CD14-positive monocyte (primary cell): Measurements from ENCODE around the gene GLTP. TPM values are rescaled to one million over a fixed set of nuclear protein-coding genes. Genes with fewer than 3 reads are reported as not detected.

Source experiments
- DNase-seq, 3 donors: peaks; one replicate each; pipeline ENCODE4 v3.0.0-alpha.2; 2011 to 2022
- H2AFZ ChIP-seq: 2 replicates; pipeline ENCODE4 v1.6.0; 2012; ENCODE audit warnings: mild to moderate bottlenecking, low read depth, low read length, inconsistent platforms; ENCODE audit not compliant: insufficient read depth, poor library complexity, severe bottlenecking
- H3K27ac ChIP-seq, 2 donors: 1 replicate in 1 of 2; 2 replicates in 1 of 2; pipeline ENCODE4 v1.5.1; 2012 to 2013; ENCODE audit warnings: low read length in 2 of 2, control low read depth in 1 of 2, inconsistent platforms in 1 of 2, low read depth in 1 of 2, mild to moderate bottlenecking in 1 of 2
- H3K27me3 ChIP-seq, 2 donors: one replicate each; pipeline versions ENCODE4 v1.6.0 to v1.6.1; 2011 to 2013; ENCODE audit warnings: low read length in 2 of 2; ENCODE audit not compliant: control insufficient read depth in 2 of 2, insufficient read depth in 2 of 2
- H3K36me3 ChIP-seq, 2 donors: replicated peaks in 1 of 2; 1 replicate in 1 of 2; 2 replicates in 1 of 2; pipeline versions ENCODE4 v1.5.1 to v1.6.1; 2012 to 2013; ENCODE audit warnings: low read length in 2 of 2, control low read depth in 1 of 2, inconsistent platforms in 1 of 2, mild to moderate bottlenecking in 1 of 2; ENCODE audit not compliant: insufficient read depth in 2 of 2, control insufficient read depth in 1 of 2
- H3K4me1 ChIP-seq, 2 donors: 1 replicate in 1 of 2; 2 replicates in 1 of 2; pipeline versions ENCODE4 v1.5.1 to v1.6.1; 2012 to 2013; ENCODE audit warnings: low read length in 2 of 2, control low read depth in 1 of 2, inconsistent platforms in 1 of 2, mild to moderate bottlenecking in 1 of 2, moderate library complexity in 1 of 2; ENCODE audit not compliant: insufficient read depth in 2 of 2, control insufficient read depth in 1 of 2
- H3K4me2 ChIP-seq: replicated peaks from 2 replicates; pipeline ENCODE3; 2012; ENCODE audit warnings: low read length, moderate library complexity, mild to moderate bottlenecking; ENCODE audit not compliant: poor library complexity, severe bottlenecking; ENCODE audit errors: extremely low read depth
- H3K4me3 ChIP-seq, 3 experiments: fragments of 200-600 bp in 1 of 3; sonication (generic) in 1 of 3; replicated peaks in 1 of 3; 1 replicate in 2 of 3; 2 replicates in 1 of 3; pipeline ENCODE4 v1.5.1; 2011 to 2013; ENCODE audit warnings: low read length in 3 of 3, mild to moderate bottlenecking in 3 of 3, control low read depth in 2 of 3, low read depth in 2 of 3, inconsistent platforms in 1 of 3, moderate library complexity in 1 of 3
- H3K79me2 ChIP-seq: 2 replicates; pipeline ENCODE4 v1.6.0; 2012; ENCODE audit warnings: mild to moderate bottlenecking, control low read depth, inconsistent platforms, low read length, moderate library complexity; ENCODE audit not compliant: insufficient read depth
- H3K9ac ChIP-seq: 2 replicates; pipeline ENCODE4 v1.6.0; 2017; ENCODE audit warnings: low read length, mild to moderate bottlenecking; ENCODE audit not compliant: insufficient read depth, poor library complexity, severe bottlenecking
- H3K9me3 ChIP-seq, 2 donors: replicated peaks in 1 of 2; 1 replicate in 1 of 2; 2 replicates in 1 of 2; pipeline versions ENCODE4 v1.5.1 to v1.6.1; 2012 to 2013; ENCODE audit warnings: low read length in 2 of 2, control low read depth in 1 of 2; ENCODE audit not compliant: control insufficient read depth in 1 of 2, insufficient read depth in 1 of 2
- H4K20me1 ChIP-seq: 2 replicates; pipeline ENCODE4 v1.6.0; 2012; ENCODE audit warnings: mild to moderate bottlenecking, low read length, control low read depth, moderate library complexity; ENCODE audit not compliant: insufficient read depth
- H3K27ac Mint-ChIP-seq, 7 donors: one replicate each; pipeline ENCODE4 v1.8.0; 2020; ENCODE audit warnings: mild to moderate bottlenecking in 7 of 7, mixed read lengths in 7 of 7, moderate library complexity in 6 of 7, inconsistent platforms in 2 of 7
- H3K27me3 Mint-ChIP-seq, 3 donors: one replicate each; pipeline ENCODE4 v1.8.0; 2021 to 2022; ENCODE audit warnings: low read depth in 3 of 3, mild to moderate bottlenecking in 3 of 3, mixed read lengths in 3 of 3, moderate library complexity in 3 of 3, inconsistent platforms in 1 of 3
- H3K36me3 Mint-ChIP-seq, 2 donors: one replicate each; pipeline ENCODE4 v1.8.0; 2020; ENCODE audit warnings: mixed read lengths in 2 of 2, inconsistent platforms in 1 of 2, mild to moderate bottlenecking in 1 of 2
- H3K4me1 Mint-ChIP-seq: one replicate; pipeline ENCODE4 v1.8.0; 2020; ENCODE audit warnings: mild to moderate bottlenecking, mixed read lengths
- H3K4me3 Mint-ChIP-seq, 2 donors: one replicate each; pipeline ENCODE4 v1.8.0; 2020; ENCODE audit warnings: mild to moderate bottlenecking in 2 of 2, mixed read lengths in 2 of 2, moderate library complexity in 1 of 2
- H3K9me3 Mint-ChIP-seq, 7 donors: one replicate each; pipeline ENCODE4 v1.8.0; 2020 to 2022; ENCODE audit warnings: mixed read lengths in 7 of 7, mild to moderate bottlenecking in 6 of 7, moderate library complexity in 6 of 7, inconsistent platforms in 2 of 7
- WGBS: methylation state at CpG from one replicate; pipeline ENCODE4 v1.1.5; 2013; ENCODE audit warnings: missing lambda C conversion rate; ENCODE audit not compliant: insufficient coverage; 5-methylcytosine and 5-hydroxymethylcytosine counted together
- intact Hi-C, 2 donors: fragments of 100-400 bp; cut with micrococcal nuclease; formaldehyde crosslinking; loops; one replicate each; pipeline versions ENCODE4 v1.15.0 to v1.15.1; 2023
- polyA plus RNA-seq, 3 donors: library from polyadenylated mRNA; depleted of rRNA in 1 of 3; unstranded in 2 of 3; stranded (reverse) in 1 of 3; fragments of 300-500 nt in 2 of 3; fragments of >200 nt in 1 of 3; fragmentation: Illumina TruSeq in 2 of 3; gene quantifications; 1 replicate in 2 of 3; 2 replicates in 1 of 3; pipeline ENCODE4 v1.2.3, GENCODE V29; 2012 to 2021
- TF ChIP-seq, protein P1 (sequence below): fragments of 200-600 bp; IDR thresholded peaks from one replicate; pipeline ENCODE4 v1.8.0; 2022; ENCODE audit warnings: antibody characterized with exemption, mild to moderate bottlenecking

GLTP gene
- polyA plus RNA-seq, 3 donors: 46.2 to 65.9 (median 51.7) TPM

DNA sequence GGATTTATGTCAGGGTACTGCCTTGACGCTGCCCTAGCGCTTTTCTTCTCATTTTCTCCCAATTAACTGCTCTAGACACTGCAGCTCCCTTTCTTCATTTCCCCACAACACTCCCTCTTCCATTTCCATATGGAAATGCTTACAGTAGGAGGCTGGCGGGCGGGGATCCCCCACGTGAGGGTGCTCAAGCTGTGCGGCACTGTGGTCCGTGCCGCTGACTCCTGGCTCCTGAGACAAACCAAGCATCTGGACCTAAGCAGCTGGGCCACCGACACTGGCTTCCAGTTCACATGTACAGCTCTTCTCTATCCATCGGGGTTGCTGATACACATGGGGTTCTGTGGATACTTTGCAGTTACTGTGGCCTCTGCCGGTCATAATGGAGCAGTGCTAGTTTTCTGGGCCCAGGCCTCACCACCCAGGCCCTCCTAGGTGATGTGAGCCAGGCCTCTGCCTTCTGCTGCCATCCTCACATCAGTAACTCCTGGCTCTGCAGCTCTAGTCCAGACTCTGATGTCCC is 40.0 kb upstream of the GLTP start:
- peak overlapping the region in 3 of 7 donors; percentile 2 to 47 (median 30) for H3K27ac Mint-ChIP-seq
- H3K4me1 ChIP-seq: no peaks in the 10 kb centered on the region
- TF ChIP-seq, protein P1, sequence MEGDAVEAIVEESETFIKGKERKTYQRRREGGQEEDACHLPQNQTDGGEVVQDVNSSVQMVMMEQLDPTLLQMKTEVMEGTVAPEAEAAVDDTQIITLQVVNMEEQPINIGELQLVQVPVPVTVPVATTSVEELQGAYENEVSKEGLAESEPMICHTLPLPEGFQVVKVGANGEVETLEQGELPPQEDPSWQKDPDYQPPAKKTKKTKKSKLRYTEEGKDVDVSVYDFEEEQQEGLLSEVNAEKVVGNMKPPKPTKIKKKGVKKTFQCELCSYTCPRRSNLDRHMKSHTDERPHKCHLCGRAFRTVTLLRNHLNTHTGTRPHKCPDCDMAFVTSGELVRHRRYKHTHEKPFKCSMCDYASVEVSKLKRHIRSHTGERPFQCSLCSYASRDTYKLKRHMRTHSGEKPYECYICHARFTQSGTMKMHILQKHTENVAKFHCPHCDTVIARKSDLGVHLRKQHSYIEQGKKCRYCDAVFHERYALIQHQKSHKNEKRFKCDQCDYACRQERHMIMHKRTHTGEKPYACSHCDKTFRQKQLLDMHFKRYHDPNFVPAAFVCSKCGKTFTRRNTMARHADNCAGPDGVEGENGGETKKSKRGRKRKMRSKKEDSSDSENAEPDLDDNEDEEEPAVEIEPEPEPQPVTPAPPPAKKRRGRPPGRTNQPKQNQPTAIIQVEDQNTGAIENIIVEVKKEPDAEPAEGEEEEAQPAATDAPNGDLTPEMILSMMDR: no peak
- H3K27me3 ChIP-seq: no peaks in the 10 kb centered on the region
- peaks cover 13% of the 10 kb centered on the region for H4K20me1 ChIP-seq
- H3K36me3 ChIP-seq: peaks cover 80 to 97% of the 10 kb centered on the region in 2 donors
- H3K79me2 ChIP-seq: no peaks in the 10 kb centered on the region
- H2AFZ ChIP-seq: no peak overlapping the region
- no peak overlapping the region for H3K4me2 ChIP-seq
- H3K36me3 Mint-ChIP-seq: peaks cover 70 to 94% of the 10 kb centered on the region in 2 donors
- no peak overlapping the region for H3K4me3 Mint-ChIP-seq
- intact Hi-C loops: no loop called here
- no peak overlapping the region for H3K27ac ChIP-seq
- H3K9me3 ChIP-seq: no peaks in the 10 kb centered on the region
- no peak overlapping the region for H3K4me3 ChIP-seq
- peaks cover 0 to 1% (median 0%) of the 10 kb centered on the region in 3 donors for H3K27me3 Mint-ChIP-seq
- WGBS: 93% methylated on average over 9 of the region's 11 CpGs
- DNase-seq: no peak
- H3K9me3 Mint-ChIP-seq: no peaks in the 10 kb centered on the region
- H3K4me1 Mint-ChIP-seq: no peaks in the 10 kb centered on the region
- H3K9ac ChIP-seq: no peak overlapping the region

DNA sequence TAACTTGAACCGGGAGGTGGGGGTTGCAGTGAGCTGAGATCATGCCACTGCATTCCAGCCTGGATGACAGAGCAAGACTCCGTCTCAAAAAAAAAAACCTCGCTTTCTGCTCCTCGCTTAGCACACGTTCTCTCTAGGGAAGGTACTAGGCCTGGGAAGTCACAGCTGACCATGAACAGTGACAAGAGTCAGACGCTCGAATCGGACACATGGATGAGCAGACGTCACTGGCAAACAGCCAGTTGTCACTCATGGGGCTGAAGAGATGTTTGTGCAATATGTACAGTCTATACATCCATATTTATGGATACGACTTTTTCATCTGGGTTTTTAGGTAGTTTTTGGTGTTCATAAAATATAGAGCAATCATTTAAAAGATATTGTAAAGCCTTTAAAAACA is 39.1 kb upstream of the GLTP start:
- Mint-ChIP-seq H3K27ac (peak overlapping the region in 3 of 7 donors; percentile 5 to 61 (median 46)), H3K27me3 (peaks cover 0 to 1% (median 0%) of the 10 kb centered on the region in 3 donors), H3K4me3 (no peak overlapping the region), H3K9me3 (no peaks in the 10 kb centered on the region), H3K4me1 (no peaks in the 10 kb centered on the region), H3K36me3 (peaks cover 73 to 94% of the 10 kb centered on the region in 2 donors)
- H3K36me3 ChIP-seq: peaks cover 89 to 97% of the 10 kb centered on the region in 2 donors
- H3K4me1 ChIP-seq: no peaks in the 10 kb centered on the region
- H2AFZ ChIP-seq: no peak overlapping the region
- WGBS: 95% methylated on average over 4 of the region's 10 CpGs
- H4K20me1 ChIP-seq: peaks cover 16% of the 10 kb centered on the region
- H3K4me3 ChIP-seq: no peak overlapping the region
- H3K27me3 ChIP-seq: no peaks in the 10 kb centered on the region
- TF ChIP-seq, protein P1: no peak
- H3K79me2 ChIP-seq: no peaks in the 10 kb centered on the region
- H3K9ac ChIP-seq: no peak overlapping the region
- no peaks in the 10 kb centered on the region for H3K9me3 ChIP-seq
- no peak overlapping the region for H3K27ac ChIP-seq
- intact Hi-C loops: no loop called here
- no peak overlapping the region for H3K4me2 ChIP-seq
- no peak for DNase-seq
